IPS DF 4.7 (cell line): ENCODE results near the gene PTX3.

ENCODE experiments used
- DNase-seq: peaks from one replicate; pipeline ENCODE4 v3.0.0-alpha.2; 2013; ENCODE audit warnings: low spot score; ENCODE audit errors: extremely low read depth

Gene PTX3

GRCh38 chr3:157423337-157423736 is 13.3 kb upstream of the PTX3 start:
- DNase-seq = no peak

DNA sequence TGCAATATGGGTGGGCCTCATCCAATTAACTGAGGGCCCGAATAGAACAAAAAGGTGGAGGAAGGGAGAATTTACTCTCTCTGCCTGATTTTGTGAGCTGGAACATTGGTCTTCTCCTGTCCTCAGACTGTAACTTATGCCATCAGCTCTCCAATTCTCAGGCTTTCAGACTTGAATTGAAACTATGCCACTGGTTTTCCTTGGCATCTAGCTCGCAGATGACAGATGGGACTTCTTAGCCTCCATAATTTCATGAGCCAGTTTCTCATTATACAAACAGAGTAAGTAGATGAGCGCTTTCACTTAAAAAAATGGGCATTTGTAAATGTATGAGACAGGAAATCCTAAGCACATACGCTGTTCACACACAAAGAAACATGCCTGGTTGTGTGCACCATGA is 8.7 kb upstream of the PTX3 start:
- no peak for DNase-seq

DNA sequence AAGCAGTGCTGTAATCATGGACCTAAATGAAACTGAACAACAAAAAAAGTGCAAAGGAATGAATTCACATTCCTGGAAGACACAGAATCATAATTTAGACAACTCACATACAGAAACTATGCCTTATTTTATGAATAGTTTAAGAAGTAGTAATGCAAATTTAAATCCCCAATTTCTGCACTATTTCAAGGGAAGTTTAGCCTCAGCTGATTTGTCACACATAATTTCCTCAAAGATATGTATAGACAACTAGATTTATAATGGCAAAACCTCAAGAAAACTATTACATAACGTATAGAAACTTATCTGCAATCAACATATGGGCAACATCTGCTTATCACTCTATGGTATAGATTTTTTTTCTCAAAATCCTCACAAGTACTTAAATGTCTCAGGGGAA is 7.8 kb upstream of the PTX3 start:
- DNase-seq = no peak

- DNase-seq = no peak
These were observed 6.9 kb upstream of the PTX3 start for GRCh38 chr3:157429708-157430107.

DNA sequence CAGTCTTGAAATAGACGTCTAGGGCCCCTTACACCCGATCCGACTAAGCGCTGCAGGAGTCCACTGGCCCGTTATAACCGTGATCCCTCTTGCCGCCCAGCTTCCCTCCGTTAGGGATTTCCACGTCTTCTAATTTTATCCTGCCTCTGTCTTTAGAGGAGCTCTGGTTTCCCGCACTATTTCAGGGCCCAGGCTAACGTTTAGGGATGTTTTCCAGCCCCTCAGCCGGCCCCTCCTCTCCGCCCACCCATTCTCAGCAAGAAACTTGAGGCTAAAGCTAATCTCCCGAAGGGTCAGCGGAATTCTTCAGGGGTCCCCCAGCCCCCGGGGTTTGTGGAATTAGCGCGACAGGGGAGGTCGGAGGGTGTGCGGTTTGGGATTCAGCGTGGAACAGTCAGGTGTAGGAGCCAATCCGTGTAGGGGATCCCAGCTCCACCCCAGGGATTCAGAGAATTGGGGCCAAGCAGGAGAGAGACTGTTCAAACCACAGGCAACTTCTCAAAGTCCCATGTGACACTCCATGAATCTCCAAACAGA is 1.6 kb downstream of the PTX3 start:
- no peak for DNase-seq

- DNase-seq = no peak
These were observed 4.5 kb downstream of the PTX3 start for GRCh38 chr3:157441102-157441624.

GRCh38 chr3:157442729-157443128 is 6.1 kb downstream of the PTX3 start:
- no peak for DNase-seq

DNA sequence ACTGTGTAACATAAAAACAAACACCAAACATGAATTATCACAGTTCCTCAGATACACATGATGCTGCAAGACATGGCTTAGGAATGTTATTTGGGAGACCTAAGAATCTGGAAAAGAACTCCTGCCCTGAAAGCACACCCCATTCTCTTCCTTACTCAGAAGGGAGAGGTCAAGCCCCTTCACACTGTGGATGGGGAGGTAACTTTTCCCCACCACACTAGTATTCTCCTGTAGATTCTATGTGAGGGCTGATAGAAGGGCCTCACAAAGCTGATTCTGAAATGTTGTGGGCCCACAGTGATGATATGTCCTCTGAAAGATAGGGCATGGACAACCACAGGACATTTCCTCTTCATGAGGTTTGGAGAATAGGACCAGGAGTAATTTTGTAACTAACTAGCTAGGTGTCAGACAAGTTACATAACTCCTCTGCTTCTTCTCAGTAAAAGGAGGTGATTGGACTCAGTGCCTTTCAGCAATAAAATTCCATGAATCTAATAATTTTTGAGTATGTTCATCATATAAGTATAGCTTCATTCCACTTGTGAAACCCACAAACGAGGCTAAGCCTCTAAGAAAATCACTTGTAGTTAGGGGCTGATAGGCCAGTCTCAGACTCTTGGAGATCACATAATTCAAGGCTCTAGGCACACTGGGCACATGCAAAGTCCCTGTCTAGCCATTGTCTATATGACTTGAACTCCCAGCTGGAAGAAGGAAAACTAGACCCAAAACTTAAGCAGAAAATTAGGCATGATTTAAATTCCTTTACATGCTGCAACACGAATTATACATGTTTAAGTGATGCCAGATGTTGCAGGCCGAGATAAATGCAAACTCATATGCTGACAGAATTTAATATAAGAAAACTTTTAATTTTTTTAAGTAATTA is 7.5 kb downstream of the PTX3 start:
- no peak for DNase-seq

DNA sequence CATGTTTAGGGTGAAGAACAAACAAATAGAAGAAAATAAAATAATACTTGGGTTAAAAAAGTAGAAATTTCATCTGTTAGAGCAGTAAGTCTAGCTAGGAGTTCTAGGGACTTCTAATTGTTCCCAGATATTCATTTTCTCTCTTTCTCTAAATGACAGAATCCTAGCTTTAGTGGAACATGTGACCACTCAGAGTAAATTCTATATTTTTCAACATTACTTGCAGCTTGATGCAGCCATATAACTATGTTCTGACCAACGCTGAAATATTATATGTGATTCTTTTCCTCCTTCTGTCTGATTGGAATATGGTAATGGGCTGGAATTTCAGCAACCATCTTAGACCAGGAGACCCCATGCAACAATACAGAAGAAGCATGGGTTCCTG is 8.1 kb downstream of the PTX3 start:
- no peak for DNase-seq

DNA sequence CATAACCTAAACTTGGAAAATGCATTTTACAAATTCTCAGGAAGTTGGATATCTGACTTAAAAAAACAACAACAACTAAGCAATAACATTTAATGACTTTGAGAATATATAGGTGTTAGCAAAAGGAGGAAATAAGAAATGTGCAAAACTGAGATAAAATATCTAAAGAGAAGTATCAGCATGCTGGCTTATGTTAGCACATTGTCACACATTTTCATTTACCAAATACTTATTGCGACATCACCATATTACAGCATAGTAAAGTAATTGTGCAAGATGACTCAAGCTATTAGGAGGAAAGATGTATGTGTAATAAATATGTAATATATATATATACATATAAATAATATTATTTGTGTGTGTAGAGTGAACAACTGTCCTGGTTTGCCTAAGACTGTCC is 9.2 kb downstream of the PTX3 start:
- no peak for DNase-seq

DNA sequence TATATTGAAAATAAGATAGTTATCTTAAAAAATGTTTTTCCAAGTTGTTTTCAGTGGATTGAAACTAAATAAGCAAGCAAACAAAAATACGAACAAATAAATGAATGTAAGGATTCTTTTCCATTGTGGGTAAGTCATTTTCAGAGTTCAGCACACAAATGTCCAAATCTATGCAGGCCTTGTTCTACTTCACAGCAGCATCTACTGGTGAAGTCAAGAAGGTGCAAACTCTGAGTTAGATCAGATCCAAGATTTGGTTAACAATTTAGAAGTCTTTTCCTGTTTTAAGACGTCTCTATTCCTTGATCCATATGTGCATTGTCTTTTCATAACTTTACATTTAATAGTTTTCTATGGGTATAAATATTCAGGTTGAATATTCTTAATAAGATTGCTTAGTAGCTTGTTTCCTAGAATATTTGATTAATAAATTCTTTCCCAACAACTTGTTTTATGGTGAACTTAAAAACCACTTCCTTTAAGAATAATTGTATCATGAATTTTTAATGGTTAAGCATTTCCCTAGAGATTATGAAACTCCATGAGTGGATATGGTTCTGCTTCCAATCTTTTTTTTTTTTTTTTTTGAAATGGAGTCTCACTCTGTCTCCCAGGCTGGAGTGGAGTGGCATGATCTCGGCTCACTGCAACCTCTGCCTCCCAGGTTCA is 10.5 kb downstream of the PTX3 start:
- DNase-seq = no peak

- DNase-seq = no peak
These were observed 15.4 kb downstream of the PTX3 start for GRCh38 chr3:157452097-157452496.

GRCh38 chr3:157453824-157454223 is 17.2 kb downstream of the PTX3 start:
- DNase-seq = no peak

DNA sequence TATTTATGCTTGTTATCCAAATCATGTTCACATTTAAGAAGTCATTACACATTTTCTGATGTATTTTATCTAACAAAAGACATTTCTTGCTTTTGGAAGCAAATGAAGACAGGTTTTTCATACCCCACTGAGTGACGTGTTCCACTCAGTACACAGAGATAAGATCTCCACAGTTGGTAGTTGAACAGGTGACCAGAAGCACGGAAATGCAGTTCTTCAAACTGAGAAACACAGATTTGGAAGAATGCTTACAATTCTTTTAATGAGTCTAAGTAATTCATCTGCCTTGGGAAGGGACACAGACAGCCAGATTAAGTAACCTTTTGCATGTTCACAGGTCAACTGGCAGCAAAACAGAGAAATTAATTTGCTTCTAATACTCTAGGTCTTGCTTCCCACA is 23.1 kb downstream of the PTX3 start:
- no peak for DNase-seq

GRCh38 chr3:157460253-157460652 is 23.6 kb downstream of the PTX3 start:
- DNase-seq = no peak

- DNase-seq = no peak
These were observed 27.2 kb downstream of the PTX3 start for GRCh38 chr3:157463816-157464215.

GRCh38 chr3:157464321-157464720 is 27.7 kb downstream of the PTX3 start:
- no peak for DNase-seq

DNA sequence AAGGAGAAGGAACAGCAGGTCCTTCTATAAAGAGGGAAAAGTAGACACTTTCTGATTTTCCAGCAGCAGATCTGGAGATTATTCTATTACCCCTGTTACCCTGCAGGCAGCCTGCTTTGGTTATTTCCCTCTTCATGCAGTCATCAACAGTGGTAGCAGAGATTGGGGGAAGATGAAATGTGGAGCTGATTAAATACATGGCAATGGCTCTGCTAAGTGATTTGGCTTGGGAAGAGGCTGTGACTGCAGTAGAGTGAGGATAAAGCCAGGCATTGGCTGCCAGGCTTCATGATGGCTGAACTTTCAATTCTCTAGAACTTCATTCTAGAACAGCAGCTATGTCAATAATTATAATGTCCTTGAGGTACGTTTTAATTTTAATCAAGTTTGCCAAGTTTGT is 29.1 kb downstream of the PTX3 start:
- DNase-seq = no peak

DNA sequence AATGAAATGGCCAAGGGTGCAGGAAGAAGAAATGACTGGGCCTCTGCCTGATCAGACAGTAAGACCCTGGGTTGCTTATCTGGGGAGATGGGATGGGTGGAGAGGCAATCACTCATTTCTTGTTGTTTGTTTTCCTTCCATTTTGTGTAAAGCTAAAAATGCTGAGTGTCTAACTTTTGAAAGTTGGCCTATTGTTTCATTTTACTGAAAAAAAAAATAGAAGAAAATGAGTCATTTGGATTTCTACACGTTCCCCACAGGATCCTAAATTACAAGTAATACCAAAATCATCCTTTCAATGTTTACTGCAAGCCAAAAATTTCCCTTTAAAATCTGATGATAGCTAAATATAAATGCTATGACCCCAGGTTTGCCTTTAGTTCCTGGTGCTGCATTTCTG is 30.6 kb downstream of the PTX3 start:
- DNase-seq = no peak

GRCh38 chr3:157469561-157470294 is 33.1 kb downstream of the PTX3 start:
- no peak for DNase-seq

GRCh38 chr3:157471064-157471463 is 34.4 kb downstream of the PTX3 start:
- no peak for DNase-seq

- no peak for DNase-seq
These were observed 36.0 kb downstream of the PTX3 start for GRCh38 chr3:157472648-157473047.
